Measurements from ENCODE around the gene HDLBP. TPM values are rescaled to one million over a fixed set of nuclear protein-coding genes. Genes with fewer than 3 reads are reported as not detected.

The HDLBP gene
- 398 TPM for total RNA-seq

- DNase-seq (ENCODE audit: low spot score) = peak; percentile 100
- intact Hi-C loops (cut with DNase I) = no loop called here
- ATAC-seq = peak; percentile 97
These were observed at the start of gene HDLBP for GRCh38 chr2:241315093-241315878. Gene HDLBP (minus strand): TSS chr2:241315672. CDS start chr2:241266869, 48,803 bp downstream.

GRCh38 chr2:241364781-241365180, 49.3 kb upstream of the HDLBP start:
- intact Hi-C loops (cut with DNase I) = no loop called here
- ATAC-seq (no peak), DNase-seq (ENCODE audit: low spot score) (no peak)

GRCh38 chr2:241363426-241363825, 48.0 kb upstream of the HDLBP start:
- ATAC-seq = no peak
- intact Hi-C loops (cut with DNase I) = no loop called here

GRCh38 chr2:241359481-241360045, 44.1 kb upstream of the HDLBP start:
- no peak for DNase-seq (ENCODE audit: low spot score)
- no peak for ATAC-seq
- intact Hi-C loops (cut with DNase I) = no loop called here

More at GRCh38 chr2:241363426-241363825, 48.0 kb upstream of the HDLBP start:
- DNase-seq (ENCODE audit: low spot score) = no peak

- DNase-seq (ENCODE audit: low spot score) (no peak), ATAC-seq (no peak)
- intact Hi-C loops (cut with DNase I) = no loop called here
These were observed 43.0 kb upstream of the HDLBP start for GRCh38 chr2:241358470-241358869.

- ATAC-seq = no peak
- intact Hi-C loops (cut with DNase I) = no loop called here
- no peak for DNase-seq (ENCODE audit: low spot score)
These were observed 42.1 kb upstream of the HDLBP start for GRCh38 chr2:241357531-241357930.

- ATAC-seq = no peak
- intact Hi-C loops (cut with DNase I) = no loop called here
- DNase-seq (ENCODE audit: low spot score) = no peak
These were observed 41.4 kb upstream of the HDLBP start for GRCh38 chr2:241356871-241357260.

GRCh38 chr2:241355983-241356870, 40.8 kb upstream of the HDLBP start, which contains the start of gene FARP2:
Gene FARP2 (plus strand): TSS chr2:241356285. CDS start chr2:241373108, 16,823 bp downstream.
- peak; percentile 95 for ATAC-seq
- intact Hi-C loops (cut with DNase I) = no loop called here

GRCh38 chr2:241354668-241355658, 39.5 kb upstream of the HDLBP start:
- DNase-seq (ENCODE audit: low spot score) (peak; percentile 90), ATAC-seq (peak; percentile 57)
- intact Hi-C loops (cut with DNase I) = no loop called here

More at GRCh38 chr2:241355983-241356870, 40.8 kb upstream of the HDLBP start, which contains the start of gene FARP2:
- peak; percentile 100 for DNase-seq (ENCODE audit: low spot score)

GRCh38 chr2:241352227-241352626, 36.8 kb upstream of the HDLBP start:
- intact Hi-C loops (cut with DNase I) = no loop called here
- no peak for DNase-seq (ENCODE audit: low spot score)
- no peak for ATAC-seq

- DNase-seq (ENCODE audit: low spot score) (no peak), ATAC-seq (no peak)
- intact Hi-C loops (cut with DNase I) = no loop called here
These were observed 36.2 kb upstream of the HDLBP start for GRCh38 chr2:241351640-241352031.

- no peak for DNase-seq (ENCODE audit: low spot score)
- no peak for ATAC-seq
- intact Hi-C loops (cut with DNase I) = no loop called here
These were observed 35.6 kb upstream of the HDLBP start for GRCh38 chr2:241350878-241351639.

- intact Hi-C loops (cut with DNase I) = no loop called here
- no peak for ATAC-seq
- no peak for DNase-seq (ENCODE audit: low spot score)
These were observed 35.0 kb upstream of the HDLBP start for GRCh38 chr2:241350530-241350877.

- no peak for DNase-seq (ENCODE audit: low spot score)
- intact Hi-C loops (cut with DNase I) = no loop called here
- no peak for ATAC-seq
These were observed 34.5 kb upstream of the HDLBP start for GRCh38 chr2:241349941-241350340.

- no peak for DNase-seq (ENCODE audit: low spot score)
- intact Hi-C loops (cut with DNase I) = no loop called here
- ATAC-seq = no peak
These were observed 29.6 kb upstream of the HDLBP start for GRCh38 chr2:241344925-241345651.

GRCh38 chr2:241340631-241341163, 25.2 kb upstream of the HDLBP start:
- intact Hi-C loops (cut with DNase I) = no loop called here
- DNase-seq (ENCODE audit: low spot score) (no peak), ATAC-seq (peak; percentile 42)

All from sciatic nerve (tissue), 2 donors.